ENCODE data around the gene LCA5. TPM values are rescaled to one million over a fixed set of nuclear protein-coding genes. Genes with fewer than 3 reads are reported as not detected.
"Not testable (repeated sequence)": the region's sequence is repeated elsewhere in the genome, so short reads cannot be mapped to it uniquely, and the experiment has no call there.

The LCA5 gene
- polyA plus RNA-seq (2013, experiment 1 of 2) = 9.0 TPM
- polyA plus RNA-seq (2013, experiment 2 of 2) = 10.2 TPM

DNA sequence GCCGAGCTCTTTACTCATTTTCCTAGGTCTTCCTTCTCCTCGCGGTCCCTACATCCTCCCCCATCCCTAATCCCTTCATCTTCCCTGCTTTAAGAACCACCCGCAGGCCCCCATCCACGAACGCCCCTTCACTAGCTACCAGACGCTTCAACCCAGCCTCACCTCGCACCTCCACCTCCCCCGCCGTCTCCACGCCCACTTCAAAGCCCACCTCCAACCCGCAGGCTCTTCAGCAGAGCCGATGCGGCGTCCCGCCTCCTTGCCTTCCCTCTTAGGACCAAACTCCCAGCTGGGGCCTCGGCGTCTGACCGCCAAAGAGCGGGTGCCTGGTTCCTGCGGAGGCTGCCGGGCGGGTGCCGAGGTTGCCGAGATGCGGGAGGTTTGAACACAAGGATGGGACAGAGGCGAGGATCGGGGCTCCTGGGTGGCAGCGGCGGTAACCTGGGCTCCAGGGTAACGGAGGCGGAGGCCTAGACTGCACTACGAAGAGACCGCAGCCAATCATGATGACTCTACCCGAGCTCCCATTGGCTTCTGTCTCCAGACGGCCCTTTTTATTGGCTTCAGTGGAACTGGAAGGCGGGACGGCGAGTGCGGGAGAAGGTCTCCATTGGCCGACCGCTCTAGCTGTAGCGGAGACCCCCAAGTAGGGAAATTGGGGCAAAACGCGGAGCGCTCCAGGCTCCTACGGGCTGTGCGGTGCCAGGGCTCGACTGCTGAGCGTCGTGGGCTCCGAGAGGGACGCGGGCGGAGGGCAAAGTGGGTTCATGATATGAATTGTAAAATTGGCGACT, at the start of gene LCA5:
TSS of gene LCA5 (minus strand) at position 477 of the 794 bp plus-strand sequence. CDS start 18,536 bp downstream, outside the sequence.
- H3K4me1 ChIP-seq (ENCODE audit: control insufficient read depth, insufficient read depth, low read length, poor library complexity, severe bottlenecking) = no peaks in the 10 kb centered on the region
- peak within 1 kb of the TSS; percentile 71 for H3K4me3 ChIP-seq (ENCODE audit: extremely low read depth, insufficient read depth, low read length, poor library complexity, severe bottlenecking)
- peaks cover 15% of the 10 kb centered on the region for H3K36me3 ChIP-seq (ENCODE audit: control insufficient read depth, insufficient read depth, low read length)
- H3K9me3 ChIP-seq (ENCODE audit: control insufficient read depth, low read length) = no peaks in the 10 kb centered on the region
- peak within 1 kb of the TSS; percentile 94 for H3K27ac ChIP-seq (ENCODE audit: low read depth, low read length, severe bottlenecking)
- WGBS, 2 experiments (ENCODE audit: insufficient coverage in 2 of 2) = 0% methylated on average over 33 to 45 of the region's 56 CpGs

GRCh38 chr6:79586548-79586947, 49.3 kb upstream of the LCA5 start:
- H3K4me1 ChIP-seq (ENCODE audit: control insufficient read depth, insufficient read depth, low read length, poor library complexity, severe bottlenecking) = no peaks in the 10 kb centered on the region
- no peaks in the 10 kb centered on the region for H3K36me3 ChIP-seq (ENCODE audit: control insufficient read depth, insufficient read depth, low read length)
- no peaks in the 10 kb centered on the region for H3K9me3 ChIP-seq (ENCODE audit: control insufficient read depth, low read length)
- no peak overlapping the region for H3K27ac ChIP-seq (ENCODE audit: low read depth, low read length, severe bottlenecking)
- H3K4me3 ChIP-seq (ENCODE audit: extremely low read depth, insufficient read depth, low read length, poor library complexity, severe bottlenecking) = no peak overlapping the region

DNA sequence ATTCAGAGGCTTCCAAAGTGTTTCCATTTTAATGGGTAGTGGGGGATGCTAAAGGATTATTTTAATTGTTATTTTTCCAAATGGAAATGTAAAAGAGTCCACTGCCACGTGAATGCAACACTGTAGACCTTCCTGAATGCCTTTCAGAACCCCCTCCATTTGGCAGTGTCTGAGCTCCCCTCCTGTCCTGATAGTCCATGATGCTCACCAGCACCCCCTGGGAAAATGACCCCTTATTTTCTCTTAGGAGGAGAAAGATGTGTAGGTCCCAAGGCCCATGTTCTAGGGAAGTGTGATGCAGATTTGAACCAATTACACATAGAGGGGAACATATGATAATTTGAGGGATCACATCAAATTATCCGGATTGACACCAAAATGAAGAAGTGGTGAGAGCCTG, 47.1 kb upstream of the LCA5 start:
- WGBS, 2 experiments (ENCODE audit: insufficient coverage in 2 of 2) = 80 to 81% methylated on average over 1 to 2 of the region's 2 CpGs
- Histone ChIP-seq H3K9me3 (ENCODE audit: control insufficient read depth, low read length) (no peaks in the 10 kb centered on the region), H3K36me3 (ENCODE audit: control insufficient read depth, insufficient read depth, low read length) (no peaks in the 10 kb centered on the region), H3K4me3 (ENCODE audit: extremely low read depth, insufficient read depth, low read length, poor library complexity, severe bottlenecking) (no peak overlapping the region), H3K4me1 (ENCODE audit: control insufficient read depth, insufficient read depth, low read length, poor library complexity, severe bottlenecking) (no peaks in the 10 kb centered on the region), H3K27ac (ENCODE audit: low read depth, low read length, severe bottlenecking) (no peak overlapping the region)

DNA sequence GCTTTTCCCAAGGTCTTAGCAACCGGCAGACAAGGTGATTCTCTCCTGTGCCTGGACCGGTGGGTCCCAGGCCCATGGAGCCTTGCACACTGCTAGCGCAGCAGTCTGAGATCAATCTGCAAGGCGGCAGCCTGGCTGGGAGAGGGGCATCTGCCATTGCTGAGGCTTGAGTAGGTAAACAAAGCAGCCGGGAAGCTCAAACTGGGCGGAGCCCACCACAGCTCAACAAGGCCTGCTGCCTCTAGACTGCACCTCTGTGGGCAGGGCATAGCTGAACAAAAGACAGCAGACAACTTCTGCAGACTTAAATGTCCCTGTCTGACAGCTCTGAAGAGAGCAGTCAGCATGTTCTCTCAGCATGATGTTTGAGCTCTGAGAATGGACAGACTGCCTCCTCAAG, 40.7 kb upstream of the LCA5 start:
- H3K36me3 ChIP-seq (ENCODE audit: control insufficient read depth, insufficient read depth, low read length); H3K27ac ChIP-seq (ENCODE audit: low read depth, low read length, severe bottlenecking); H3K9me3 ChIP-seq (ENCODE audit: control insufficient read depth, low read length); H3K4me3 ChIP-seq (ENCODE audit: extremely low read depth, insufficient read depth, low read length, poor library complexity, severe bottlenecking): not testable (repeated sequence)
- H3K4me1 ChIP-seq (ENCODE audit: control insufficient read depth, insufficient read depth, low read length, poor library complexity, severe bottlenecking) = peaks cover 15% of the 10 kb centered on the region
- 82 to 90% methylated on average over 5 to 6 of the region's 6 CpGs for WGBS, 2 experiments (ENCODE audit: insufficient coverage in 2 of 2)

DNA sequence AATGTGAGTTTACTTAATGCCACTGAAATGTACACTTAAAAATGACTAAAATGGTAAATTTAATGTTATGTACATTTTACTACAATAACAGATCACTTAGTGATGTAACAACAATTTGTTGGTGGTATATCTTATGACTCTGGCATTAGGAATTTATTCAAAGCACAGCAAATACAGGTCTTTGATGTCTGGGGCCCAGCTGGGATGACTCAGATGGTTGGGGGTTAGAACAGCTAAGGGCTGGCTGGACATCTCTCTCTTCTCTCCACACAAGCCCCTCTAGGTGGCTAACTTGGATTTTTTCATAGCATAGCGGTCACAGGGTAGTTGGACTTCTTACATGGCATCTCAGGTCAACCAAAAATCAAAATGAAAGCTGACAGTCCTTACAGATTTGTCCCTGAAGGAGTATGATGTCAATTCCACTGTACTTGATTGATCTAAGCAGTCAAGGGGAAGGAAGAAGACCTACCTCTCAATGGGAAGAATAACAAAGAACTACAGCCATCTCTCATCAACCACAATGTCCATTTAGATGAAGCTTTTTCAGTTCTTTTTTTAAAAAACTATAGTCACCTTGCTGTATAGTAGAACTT, 37.5 kb upstream of the LCA5 start:
- peaks cover 19% of the 10 kb centered on the region for H3K4me1 ChIP-seq (ENCODE audit: control insufficient read depth, insufficient read depth, low read length, poor library complexity, severe bottlenecking)
- H3K36me3 ChIP-seq (ENCODE audit: control insufficient read depth, insufficient read depth, low read length) = no peaks in the 10 kb centered on the region
- H3K4me3 ChIP-seq (ENCODE audit: extremely low read depth, insufficient read depth, low read length, poor library complexity, severe bottlenecking) = no peak overlapping the region
- 80% methylated on average over 1 of the region's 1 CpG; no CpG with 5 or more reads in 1 of the 2 experiments for WGBS, 2 experiments (ENCODE audit: insufficient coverage in 2 of 2)
- peak overlapping the region; percentile 36 for H3K27ac ChIP-seq (ENCODE audit: low read depth, low read length, severe bottlenecking)
- H3K9me3 ChIP-seq (ENCODE audit: control insufficient read depth, low read length) = no peaks in the 10 kb centered on the region

- WGBS, 2 experiments (ENCODE audit: insufficient coverage in 2 of 2) = no CpG with 5 or more reads among the region's 1 CpG
- H3K27ac ChIP-seq (ENCODE audit: low read depth, low read length, severe bottlenecking) = peak overlapping the region; percentile 36
- H3K9me3 ChIP-seq (ENCODE audit: control insufficient read depth, low read length) = no peaks in the 10 kb centered on the region
- H3K36me3 ChIP-seq (ENCODE audit: control insufficient read depth, insufficient read depth, low read length) = no peaks in the 10 kb centered on the region
- H3K4me3 ChIP-seq (ENCODE audit: extremely low read depth, insufficient read depth, low read length, poor library complexity, severe bottlenecking) = no peak overlapping the region
- peaks cover 19% of the 10 kb centered on the region for H3K4me1 ChIP-seq (ENCODE audit: control insufficient read depth, insufficient read depth, low read length, poor library complexity, severe bottlenecking)
These were observed 36.9 kb upstream of the LCA5 start for GRCh38 chr6:79574174-79574573.

GRCh38 chr6:79571030-79571367, 33.8 kb upstream of the LCA5 start:
- WGBS, 2 experiments (ENCODE audit: insufficient coverage in 2 of 2) = 100% methylated on average over 1 of the region's 2 CpGs; no CpG with 5 or more reads in 1 of the 2 experiments
- Histone ChIP-seq H3K27ac (ENCODE audit: low read depth, low read length, severe bottlenecking) (no peak overlapping the region), H3K4me1 (ENCODE audit: control insufficient read depth, insufficient read depth, low read length, poor library complexity, severe bottlenecking) (peaks cover 19% of the 10 kb centered on the region), H3K4me3 (ENCODE audit: extremely low read depth, insufficient read depth, low read length, poor library complexity, severe bottlenecking) (no peak overlapping the region), H3K36me3 (ENCODE audit: control insufficient read depth, insufficient read depth, low read length) (no peaks in the 10 kb centered on the region), H3K9me3 (ENCODE audit: control insufficient read depth, low read length) (no peaks in the 10 kb centered on the region)

GRCh38 chr6:79570129-79571029, 33.1 kb upstream of the LCA5 start:
- Histone ChIP-seq H3K27ac (ENCODE audit: low read depth, low read length, severe bottlenecking) (no peak overlapping the region), H3K9me3 (ENCODE audit: control insufficient read depth, low read length) (no peaks in the 10 kb centered on the region), H3K36me3 (ENCODE audit: control insufficient read depth, insufficient read depth, low read length) (no peaks in the 10 kb centered on the region), H3K4me1 (ENCODE audit: control insufficient read depth, insufficient read depth, low read length, poor library complexity, severe bottlenecking) (peaks cover 19% of the 10 kb centered on the region), H3K4me3 (ENCODE audit: extremely low read depth, insufficient read depth, low read length, poor library complexity, severe bottlenecking) (no peak overlapping the region)
- 67% methylated on average over 1 of the region's 3 CpGs; no CpG with 5 or more reads in 1 of the 2 experiments for WGBS, 2 experiments (ENCODE audit: insufficient coverage in 2 of 2)

DNA sequence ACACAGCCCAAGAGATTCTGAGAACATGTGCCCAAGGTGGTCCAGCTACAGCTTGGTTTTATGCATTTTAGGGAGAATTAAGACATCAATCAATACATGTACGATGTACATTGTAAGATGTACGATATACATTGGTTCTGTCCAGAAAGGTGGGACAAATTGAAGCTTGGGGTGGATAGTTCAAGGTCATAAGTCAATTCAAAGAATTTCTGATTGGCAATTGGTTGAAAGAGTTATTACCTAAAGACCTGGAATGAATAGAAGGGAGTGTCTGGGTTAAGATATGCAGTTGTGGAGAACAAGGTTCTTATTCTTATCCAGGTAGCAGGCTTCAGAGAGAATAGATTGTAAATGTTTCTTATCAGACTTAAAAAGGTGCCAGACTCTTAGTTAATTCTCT, 31.8 kb upstream of the LCA5 start:
- WGBS, 2 experiments (ENCODE audit: insufficient coverage in 2 of 2) = 94 to 100% methylated on average over 2 of the region's 2 CpGs
- Histone ChIP-seq H3K36me3 (ENCODE audit: control insufficient read depth, insufficient read depth, low read length) (no peaks in the 10 kb centered on the region), H3K4me3 (ENCODE audit: extremely low read depth, insufficient read depth, low read length, poor library complexity, severe bottlenecking) (no peak overlapping the region), H3K27ac (ENCODE audit: low read depth, low read length, severe bottlenecking) (no peak overlapping the region), H3K4me1 (ENCODE audit: control insufficient read depth, insufficient read depth, low read length, poor library complexity, severe bottlenecking) (peaks cover 8% of the 10 kb centered on the region), H3K9me3 (ENCODE audit: control insufficient read depth, low read length) (no peaks in the 10 kb centered on the region)

- H3K36me3 ChIP-seq (ENCODE audit: control insufficient read depth, insufficient read depth, low read length) = no peaks in the 10 kb centered on the region
- no peak overlapping the region for H3K4me3 ChIP-seq (ENCODE audit: extremely low read depth, insufficient read depth, low read length, poor library complexity, severe bottlenecking)
- H3K27ac ChIP-seq (ENCODE audit: low read depth, low read length, severe bottlenecking) = no peak overlapping the region
- no peaks in the 10 kb centered on the region for H3K9me3 ChIP-seq (ENCODE audit: control insufficient read depth, low read length)
- WGBS, 2 experiments (ENCODE audit: insufficient coverage in 2 of 2) = 100% methylated on average over 1 of the region's 2 CpGs; no CpG with 5 or more reads in 1 of the 2 experiments
- no peaks in the 10 kb centered on the region for H3K4me1 ChIP-seq (ENCODE audit: control insufficient read depth, insufficient read depth, low read length, poor library complexity, severe bottlenecking)
These were observed 27.4 kb upstream of the LCA5 start for GRCh38 chr6:79564636-79565035.
